A549 treated with RU486 at 1 μM for 4 hours (cell line): Measurements from ENCODE around the gene KCNK1. TPM values are rescaled to one million over a fixed set of nuclear protein-coding genes. Genes with fewer than 3 reads are reported as not detected.

Experiments used
- total RNA-seq: library from RNA; stranded (reverse); fragments of 200-300 nt; extraction: Qiagen RNA extraction; gene quantifications from 5 replicates; pipeline ENCODE4 v1.2.3, GENCODE V29; 2022; ENCODE audit warnings: low read depth

KCNK1 gene
- 14.1 to 19.8 TPM (median 17.8 TPM) in 5 replicates for total RNA-seq

DNA sequence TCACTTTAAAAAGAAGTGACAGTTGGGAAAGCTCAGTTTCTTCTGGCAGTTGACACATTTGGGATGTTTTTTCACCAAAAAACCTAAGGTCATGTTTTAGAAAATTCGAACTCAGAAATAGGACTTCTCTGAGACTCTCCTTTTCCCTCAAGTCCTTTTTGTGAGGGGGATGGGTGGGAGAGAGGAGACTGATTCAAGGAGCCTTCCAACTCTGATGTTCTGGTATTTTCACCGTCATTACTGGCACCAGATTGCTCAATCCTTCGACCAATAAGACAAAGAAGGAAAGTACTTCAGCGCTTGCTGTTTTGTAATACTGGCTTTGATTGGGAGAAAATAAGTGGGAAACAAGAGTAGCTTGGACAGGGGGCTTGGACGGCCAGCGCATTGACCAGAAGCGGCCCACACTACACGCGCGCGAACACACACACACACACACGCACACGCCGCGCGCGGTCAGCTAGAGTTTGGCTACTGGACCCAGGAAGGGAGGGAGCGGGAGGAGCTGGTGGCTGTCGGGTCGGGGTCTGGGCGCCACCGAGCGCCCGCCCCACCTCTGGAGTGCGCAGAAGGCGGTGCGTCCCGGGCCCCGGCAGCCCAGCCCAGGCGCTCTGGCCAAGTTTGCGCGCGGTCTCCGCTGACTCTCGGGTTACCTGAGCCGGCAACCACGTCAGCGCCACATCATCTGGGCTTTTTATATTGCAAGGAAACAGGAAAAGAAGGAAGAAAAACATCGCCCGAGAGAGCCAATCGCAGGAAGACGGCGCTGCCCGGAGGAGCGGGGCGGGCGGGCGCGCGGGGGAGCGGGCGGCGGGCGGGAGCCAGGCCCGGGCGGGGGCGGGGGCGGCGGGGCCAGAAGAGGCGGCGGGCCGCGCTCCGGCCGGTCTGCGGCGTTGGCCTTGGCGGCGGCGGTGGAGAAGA is at the start of gene KCNK1:
Gene KCNK1 (plus strand): TSS at position 855 of the 921 bp plus-strand sequence. CDS start 66 bp downstream, at position 921.

